GM23338 (cell line): ENCODE data around the gene CATSPERZ. TPM values are rescaled to one million over a fixed set of nuclear protein-coding genes. Genes with fewer than 3 reads are reported as not detected.
"Not testable (repeated sequence)": the region's sequence is repeated elsewhere in the genome, so short reads cannot be mapped to it uniquely, and the experiment has no call there.

Source experiments
- ATAC-seq: fragments of 200-7000 bp; cut with Tn5 transposase; 3 replicates; pipeline ENCODE4 v1.9.1; 2020
- DNase-seq: peaks from one replicate; pipeline ENCODE4 v3.0.0-alpha.2; 2015; ENCODE audit warnings: low spot score
- H2AFZ ChIP-seq: fragments of 200-600 bp; sonication (generic); 2 replicates; pipeline ENCODE4 v1.8.0; 2016; ENCODE audit warnings: antibody characterized with exemption, mild to moderate bottlenecking, moderate library complexity
- H3F3A ChIP-seq: fragments of 200-600 bp; sonication (generic); replicated peaks from 2 replicates; pipeline ENCODE4 v1.8.0; 2017; ENCODE audit warnings: antibody characterized with exemption, mixed run types, low read depth
- H3K27ac ChIP-seq: fragments of 200-600 bp; sonication (generic); 2 replicates; pipeline ENCODE4 v1.6.1; 2016; ENCODE audit warnings: low read depth
- H3K27me3 ChIP-seq: fragments of 200-600 bp; sonication (generic); 2 replicates; pipeline ENCODE4 v1.8.0; 2016; ENCODE audit warnings: mild to moderate bottlenecking, mixed run types, moderate library complexity; ENCODE audit not compliant: insufficient read depth
- H3K36me3 ChIP-seq: fragments of 200-600 bp; sonication (generic); 2 replicates; pipeline ENCODE4 v1.8.0; 2016; ENCODE audit warnings: mild to moderate bottlenecking; ENCODE audit not compliant: insufficient read depth
- H3K4me1 ChIP-seq: fragments of 200-600 bp; sonication (generic); 2 replicates; pipeline ENCODE4 v1.8.0; 2016; ENCODE audit warnings: mild to moderate bottlenecking, moderate library complexity; ENCODE audit not compliant: insufficient read depth
- H3K4me2 ChIP-seq: fragments of 200-600 bp; sonication (generic); 2 replicates; pipeline ENCODE4 v1.7.1; 2017; ENCODE audit warnings: mixed run types
- H3K4me3 ChIP-seq: fragments of 200-600 bp; sonication (generic); 2 replicates; pipeline ENCODE4 v1.6.1; 2016; ENCODE audit warnings: mixed run types
- H3K79me2 ChIP-seq: fragments of 200-600 bp; sonication (generic); replicated peaks from 2 replicates; pipeline ENCODE4 v1.8.0; 2017; ENCODE audit warnings: mild to moderate bottlenecking; ENCODE audit not compliant: insufficient read depth
- H3K9me2 ChIP-seq: fragments of 200-600 bp; sonication (generic); 2 replicates; pipeline ENCODE4 v1.8.0; 2017; ENCODE audit not compliant: insufficient read depth
- H4K20me1 ChIP-seq: fragments of 200-600 bp; sonication (generic); replicated peaks from 2 replicates; pipeline ENCODE4 v1.8.0; 2017; ENCODE audit warnings: mild to moderate bottlenecking; ENCODE audit not compliant: insufficient read depth
- H3K27ac Mint-ChIP-seq: 2 replicates; pipeline ENCODE4 v1.8.0; 2020; ENCODE audit warnings: inconsistent platforms, mild to moderate bottlenecking, moderate library complexity, mixed read lengths
- H3K27me3 Mint-ChIP-seq: 3 replicates; pipeline ENCODE4 v1.8.0; 2022; ENCODE audit warnings: low read depth, mild to moderate bottlenecking, moderate library complexity, mixed read lengths, inconsistent platforms; ENCODE audit not compliant: insufficient read depth, poor library complexity
- H3K36me3 Mint-ChIP-seq: 3 replicates; pipeline ENCODE4 v1.8.0; 2021; ENCODE audit warnings: low read depth, mild to moderate bottlenecking, inconsistent platforms, moderate library complexity, mixed read lengths
- H3K4me1 Mint-ChIP-seq: 3 replicates; pipeline ENCODE4 v1.8.0; 2020; ENCODE audit warnings: mild to moderate bottlenecking, inconsistent platforms, mixed read lengths
- H3K4me3 Mint-ChIP-seq: 3 replicates; pipeline ENCODE4 v1.8.0; 2021; ENCODE audit warnings: moderate library complexity, mild to moderate bottlenecking, inconsistent platforms, mixed read lengths
- H3K9me3 Mint-ChIP-seq: 3 replicates; pipeline ENCODE4 v1.8.0; 2020; ENCODE audit warnings: moderate library complexity, mild to moderate bottlenecking, inconsistent platforms, mixed read lengths
- CREB1 ChIP-seq: fragments of 250-450 bp; sonication (Bioruptor Pico); IDR thresholded peaks from 2 replicates; pipeline ENCODE4 v1.5.0; 2020; ENCODE audit warnings: low read depth, mild to moderate bottlenecking, moderate library complexity
- EZH2 ChIP-seq: fragments of 200-600 bp; sonication (generic); IDR thresholded peaks from one replicate; pipeline ENCODE4 v1.8.0; 2017; ENCODE audit warnings: antibody characterized with exemption, mild to moderate bottlenecking, low read depth; ENCODE audit not compliant: unreplicated experiment
- NANOG ChIP-seq: IDR thresholded peaks from 2 replicates; pipeline ENCODE4 v1.6.1; 2016; ENCODE audit warnings: antibody characterized with exemption, borderline replicate concordance
- REST ChIP-seq: IDR thresholded peaks from one replicate; pipeline ENCODE4 v1.6.1; 2018; ENCODE audit warnings: antibody characterized with exemption; ENCODE audit not compliant: unreplicated experiment
- STAT1 ChIP-seq: IDR thresholded peaks from one replicate; pipeline ENCODE4 v1.6.1; 2016; ENCODE audit warnings: antibody characterized with exemption; ENCODE audit not compliant: unreplicated experiment
- ZNF331 ChIP-seq: fragments of 250-450 bp; sonication (Bioruptor Pico); IDR thresholded peaks from 2 replicates; pipeline ENCODE4 v1.5.0; 2020; ENCODE audit warnings: low read depth, mild to moderate bottlenecking, moderate library complexity
- ZNF462 ChIP-seq: fragments of 250-450 bp; sonication (Bioruptor Pico); IDR thresholded peaks from 2 replicates; pipeline ENCODE4 v1.5.0; 2020; ENCODE audit warnings: mild to moderate bottlenecking, moderate library complexity
- polyA plus RNA-seq: library from polyadenylated mRNA; unstranded; fragments of >200 nt; fragmentation: Nextera tagmentation; extraction: Ambion mirVana; gene quantifications from 2 replicates; pipeline ENCODE4 v1.2.1, GENCODE V29; 2016
- total RNA-seq: library from RNA; depleted of rRNA; stranded (reverse); fragments of >200 nt; shearing (Covaris generic); gene quantifications from 2 replicates; pipeline ENCODE4 v1.2.3, GENCODE V29; 2014
- TF ChIP-seq, protein P1 (sequence below), 2 experiments: fragments of 200-600 bp in 1 of 2; sonication (generic) in 1 of 2; conservative IDR thresholded peaks; 2 replicates each; pipeline versions ENCODE4 v1.5.1 to v1.6.1; 2016 to 2017; ENCODE audit warnings: antibody characterized with exemption in 2 of 2, low read depth in 2 of 2, mild to moderate bottlenecking in 2 of 2, moderate library complexity in 1 of 2

The CATSPERZ gene
- total and polyA plus RNA-seq, 2 experiments from 2014 or later = 0.99 TPM; not detected in 1

GRCh38 chr11:64323984-64324383, 23.8 kb downstream of the CATSPERZ start:
- not testable (repeated sequence) for ATAC-seq

GRCh38 chr11:64324692-64325469, 24.7 kb downstream of the CATSPERZ start:
- DNase-seq (no peak), ATAC-seq (peak; percentile 35)
- H3K9me3 Mint-ChIP-seq = no peaks in the 10 kb centered on the region
- H3F3A ChIP-seq = 0 out of 2 replicates have a peak, but pooled peaks cover 8% of the 10 kb centered on the region
- peak overlapping the region; percentile 94 for H3K27ac ChIP-seq
- H3K4me3 ChIP-seq = peak overlapping the region; percentile 26; the same call in 1 of the 2 replicates
- no peaks in the 10 kb centered on the region for H3K27me3 ChIP-seq
- peaks cover 22% of the 10 kb centered on the region for H3K36me3 Mint-ChIP-seq
- H3K36me3 ChIP-seq = peaks cover 3% of the 10 kb centered on the region; the same call in 1 of the 2 replicates
- peaks cover 5% of the 10 kb centered on the region for H3K4me1 ChIP-seq
- no peak overlapping the region for H3K4me3 Mint-ChIP-seq
- H3K4me1 Mint-ChIP-seq = peaks cover 13% of the 10 kb centered on the region
- H2AFZ ChIP-seq = no peak overlapping the region; the same call in 1 of the 2 replicates
- H4K20me1 ChIP-seq = no peaks in the 10 kb centered on the region
- peak overlapping the region; percentile 55; the same call in 1 of the 2 replicates for H3K4me2 ChIP-seq
- peak overlapping the region; percentile 79; the same call in 1 of the 2 replicates for H3K27ac Mint-ChIP-seq
- H3K9me2 ChIP-seq = no peaks in the 10 kb centered on the region
- H3K27me3 Mint-ChIP-seq = peaks cover 4% of the 10 kb centered on the region
- no peaks in the 10 kb centered on the region; the same call in 1 of the 2 replicates for H3K79me2 ChIP-seq
- TF ChIP-seq ZNF331 (CRISPR knock-in tag) = no peak
- TF ChIP-seq STAT1 = no peak
- TF ChIP-seq REST = no peak
- TF ChIP-seq, protein P1, sequence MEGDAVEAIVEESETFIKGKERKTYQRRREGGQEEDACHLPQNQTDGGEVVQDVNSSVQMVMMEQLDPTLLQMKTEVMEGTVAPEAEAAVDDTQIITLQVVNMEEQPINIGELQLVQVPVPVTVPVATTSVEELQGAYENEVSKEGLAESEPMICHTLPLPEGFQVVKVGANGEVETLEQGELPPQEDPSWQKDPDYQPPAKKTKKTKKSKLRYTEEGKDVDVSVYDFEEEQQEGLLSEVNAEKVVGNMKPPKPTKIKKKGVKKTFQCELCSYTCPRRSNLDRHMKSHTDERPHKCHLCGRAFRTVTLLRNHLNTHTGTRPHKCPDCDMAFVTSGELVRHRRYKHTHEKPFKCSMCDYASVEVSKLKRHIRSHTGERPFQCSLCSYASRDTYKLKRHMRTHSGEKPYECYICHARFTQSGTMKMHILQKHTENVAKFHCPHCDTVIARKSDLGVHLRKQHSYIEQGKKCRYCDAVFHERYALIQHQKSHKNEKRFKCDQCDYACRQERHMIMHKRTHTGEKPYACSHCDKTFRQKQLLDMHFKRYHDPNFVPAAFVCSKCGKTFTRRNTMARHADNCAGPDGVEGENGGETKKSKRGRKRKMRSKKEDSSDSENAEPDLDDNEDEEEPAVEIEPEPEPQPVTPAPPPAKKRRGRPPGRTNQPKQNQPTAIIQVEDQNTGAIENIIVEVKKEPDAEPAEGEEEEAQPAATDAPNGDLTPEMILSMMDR (conservative IDR thresholded peaks at IDR 0.05; ENCODE audit: low read depth in 2 of 2) = no peak
- no peak for TF ChIP-seq ZNF462 (CRISPR knock-in tag)
- TF ChIP-seq CREB1 (CRISPR knock-in tag) = no peak
- TF ChIP-seq EZH2 = no peak
- TF ChIP-seq NANOG = no peak

More at GRCh38 chr11:64323984-64324383, 23.8 kb downstream of the CATSPERZ start:
- H3K4me3 Mint-ChIP-seq, H3F3A ChIP-seq, DNase-seq, H3K27ac ChIP-seq, H3K4me3 ChIP-seq, H3K27me3 Mint-ChIP-seq, H3K9me3 Mint-ChIP-seq, H3K27ac Mint-ChIP-seq, H3K4me1 ChIP-seq, H3K9me2 ChIP-seq, H3K36me3 ChIP-seq, H3K4me2 ChIP-seq, H2AFZ ChIP-seq, H3K79me2 ChIP-seq, H4K20me1 ChIP-seq, H3K27me3 ChIP-seq: not testable (repeated sequence)
- Mint-ChIP-seq H3K4me1 (peaks cover 17% of the 10 kb centered on the region), H3K36me3 (peaks cover 25% of the 10 kb centered on the region)
